Lower lobe of right lung (tissue), 2 donors: ENCODE results near the gene MBTPS1. TPM values are rescaled to one million over a fixed set of nuclear protein-coding genes. Genes with fewer than 3 reads are reported as not detected.

Source experiments
- ATAC-seq, 2 donors: fragments of 200-7000 bp; cut with Tn5 transposase; one replicate each; pipeline ENCODE4 v1.9.1; 2020 to 2022; ENCODE audit warnings: mild to moderate bottlenecking in 2 of 2, moderate library complexity in 2 of 2
- DNase-seq: peaks from one replicate; pipeline ENCODE4 v3.0.0-alpha.2; 2020
- H3K27ac ChIP-seq: fragments of 200-600 bp; one replicate; pipeline ENCODE4 v1.8.0; 2022
- H3K27me3 ChIP-seq: fragments of 200-600 bp; one replicate; pipeline ENCODE4 v1.8.0; 2022; ENCODE audit warnings: low read depth
- H3K36me3 ChIP-seq: fragments of 200-600 bp; one replicate; pipeline ENCODE4 v1.8.0; 2022; ENCODE audit warnings: mild to moderate bottlenecking
- H3K4me1 ChIP-seq: fragments of 200-600 bp; one replicate; pipeline ENCODE4 v1.8.0; 2022
- H3K4me3 ChIP-seq: fragments of 200-600 bp; one replicate; pipeline ENCODE4 v1.8.0; 2022; ENCODE audit warnings: mild to moderate bottlenecking
- H3K9me3 ChIP-seq: fragments of 200-600 bp; one replicate; pipeline ENCODE4 v1.8.0; 2022
- intact Hi-C: fragments of 100-400 bp; cut with DNase I; formaldehyde crosslinking; loops from one replicate; pipeline ENCODE4 v1.11.0; 2022
- total RNA-seq: library from RNA; stranded (reverse); fragmentation: NEBNext Ultra II Directional; extraction: Animal tissue kit (Norgen Biotek cat#: 25700); gene quantifications from one replicate; pipeline ENCODE4 v1.2.1, GENCODE V29; 2021
- TF ChIP-seq, protein P1 (sequence below): fragments of 200-600 bp; IDR thresholded peaks from one replicate; pipeline ENCODE4 v1.8.0; 2022; ENCODE audit warnings: antibody characterized with exemption, mild to moderate bottlenecking
- donor health status: DM: no; HTN: yes; CAD: no; lungs with severe emphysema.

Gene MBTPS1
- total RNA-seq, 1 donor from 2014 or later, result 94.7 TPM

GRCh38 chr16:84095466-84095865 lies 21.3 kb downstream of the MBTPS1 start:
- Histone ChIP-seq H3K27ac (peak overlapping the region; percentile 1), H3K36me3 (peaks cover 83% of the 10 kb centered on the region), H3K4me1 (peaks cover 37% of the 10 kb centered on the region), H3K9me3 (no peaks in the 10 kb centered on the region), H3K4me3 (no peak overlapping the region), H3K27me3 (no peaks in the 10 kb centered on the region)
- intact Hi-C loops, result no loop called here
- TF ChIP-seq, protein P1, sequence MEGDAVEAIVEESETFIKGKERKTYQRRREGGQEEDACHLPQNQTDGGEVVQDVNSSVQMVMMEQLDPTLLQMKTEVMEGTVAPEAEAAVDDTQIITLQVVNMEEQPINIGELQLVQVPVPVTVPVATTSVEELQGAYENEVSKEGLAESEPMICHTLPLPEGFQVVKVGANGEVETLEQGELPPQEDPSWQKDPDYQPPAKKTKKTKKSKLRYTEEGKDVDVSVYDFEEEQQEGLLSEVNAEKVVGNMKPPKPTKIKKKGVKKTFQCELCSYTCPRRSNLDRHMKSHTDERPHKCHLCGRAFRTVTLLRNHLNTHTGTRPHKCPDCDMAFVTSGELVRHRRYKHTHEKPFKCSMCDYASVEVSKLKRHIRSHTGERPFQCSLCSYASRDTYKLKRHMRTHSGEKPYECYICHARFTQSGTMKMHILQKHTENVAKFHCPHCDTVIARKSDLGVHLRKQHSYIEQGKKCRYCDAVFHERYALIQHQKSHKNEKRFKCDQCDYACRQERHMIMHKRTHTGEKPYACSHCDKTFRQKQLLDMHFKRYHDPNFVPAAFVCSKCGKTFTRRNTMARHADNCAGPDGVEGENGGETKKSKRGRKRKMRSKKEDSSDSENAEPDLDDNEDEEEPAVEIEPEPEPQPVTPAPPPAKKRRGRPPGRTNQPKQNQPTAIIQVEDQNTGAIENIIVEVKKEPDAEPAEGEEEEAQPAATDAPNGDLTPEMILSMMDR, result no peak
- ATAC-seq (no peak), DNase-seq (no peak)

DNA sequence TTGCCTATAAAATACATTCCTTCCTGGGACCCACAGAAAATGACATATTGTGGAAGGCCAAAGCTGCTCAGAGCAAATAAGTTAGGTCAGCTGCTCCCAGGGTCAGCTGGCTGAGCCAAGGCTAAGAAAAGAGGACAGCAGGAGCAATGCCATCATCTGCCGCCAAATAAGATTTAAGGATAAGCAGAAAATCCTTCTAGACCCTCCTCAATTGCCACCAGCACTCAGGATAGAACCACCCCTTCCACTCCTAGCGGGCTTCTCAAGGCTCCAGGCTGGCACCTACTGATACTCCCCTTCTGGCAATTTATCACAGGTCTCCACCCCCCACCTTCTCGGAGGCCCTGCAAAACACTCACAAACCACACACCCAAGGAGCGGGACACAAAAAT lies 22.9 kb downstream of the MBTPS1 start:
- Histone ChIP-seq H3K27me3 (no peaks in the 10 kb centered on the region), H3K4me3 (no peak overlapping the region), H3K27ac (no peak overlapping the region), H3K36me3 (peaks cover 90% of the 10 kb centered on the region), H3K4me1 (peaks cover 22% of the 10 kb centered on the region), H3K9me3 (no peaks in the 10 kb centered on the region)
- no peak for DNase-seq
- intact Hi-C loops, result no loop called here
- TF ChIP-seq, protein P1, result no peak
- ATAC-seq, result no peak

GRCh38 chr16:84093120-84093878 lies 23.4 kb downstream of the MBTPS1 start:
- ATAC-seq, result no peak
- H3K27ac ChIP-seq, result no peak overlapping the region
- no peak overlapping the region for H3K4me3 ChIP-seq
- intact Hi-C loops, result no loop called here
- TF ChIP-seq, protein P1, result no peak
- peaks cover 22% of the 10 kb centered on the region for H3K4me1 ChIP-seq
- DNase-seq, result no peak
- H3K36me3 ChIP-seq, result peaks cover 90% of the 10 kb centered on the region
- H3K9me3 ChIP-seq, result no peaks in the 10 kb centered on the region
- H3K27me3 ChIP-seq, result no peaks in the 10 kb centered on the region

DNA sequence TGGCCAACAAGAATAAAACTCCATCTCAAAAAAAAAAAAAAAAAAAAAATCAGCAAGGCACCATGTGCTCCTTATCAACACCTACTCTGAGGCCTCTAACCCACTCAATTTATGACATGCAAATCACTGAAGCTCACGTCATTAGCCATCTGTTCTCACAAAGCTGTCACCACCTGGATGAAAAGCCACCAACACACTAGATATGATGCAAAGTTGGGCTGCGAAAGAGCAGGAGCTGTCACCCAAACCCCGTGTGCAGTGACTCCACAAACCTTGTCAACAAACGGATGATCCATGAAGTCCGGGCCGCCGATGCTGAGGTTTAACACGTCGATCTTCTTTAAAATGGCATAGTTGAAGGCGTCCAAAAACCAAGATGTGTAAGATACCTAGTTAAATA lies 25.3 kb downstream of the MBTPS1 start:
- DNase-seq (no peak), ATAC-seq (no peak)
- H3K9me3 ChIP-seq, result no peaks in the 10 kb centered on the region
- peaks cover 18% of the 10 kb centered on the region for H3K4me1 ChIP-seq
- H3K4me3 ChIP-seq, result no peak overlapping the region
- no peaks in the 10 kb centered on the region for H3K27me3 ChIP-seq
- H3K36me3 ChIP-seq, result peaks cover 92% of the 10 kb centered on the region
- intact Hi-C loops, result no loop called here
- TF ChIP-seq, protein P1, result no peak
- H3K27ac ChIP-seq, result no peak overlapping the region

- no peaks in the 10 kb centered on the region for H3K9me3 ChIP-seq
- H3K4me3 ChIP-seq, result no peak overlapping the region
- no peaks in the 10 kb centered on the region for H3K27me3 ChIP-seq
- ATAC-seq (no peak), DNase-seq (no peak)
- intact Hi-C loops, result no loop called here
- TF ChIP-seq, protein P1, result no peak
- H3K36me3 ChIP-seq, result peaks cover 95% of the 10 kb centered on the region
- peaks cover 6% of the 10 kb centered on the region for H3K4me1 ChIP-seq
- no peak overlapping the region for H3K27ac ChIP-seq
Observed at GRCh38 chr16:84090211-84090610, 26.5 kb downstream of the MBTPS1 start.
